GM12878 (cell line): Measurements from ENCODE around the gene ARHGAP6. TPM values are rescaled to one million over a fixed set of nuclear protein-coding genes. Genes with fewer than 3 reads are reported as not detected.

Experiments used
- ATF3 ChIP-seq: IDR thresholded peaks from 2 replicates; pipeline ENCODE4 v1.6.1; 2011; ENCODE audit warnings: low read depth, mild to moderate bottlenecking, low read length, moderate library complexity, borderline replicate concordance; ENCODE audit errors: extremely low read depth
- CUX1 ChIP-seq: IDR thresholded peaks from 2 replicates; pipeline ENCODE4 v1.6.1; 2012; ENCODE audit warnings: improper control_type of control experiment, low read depth, low read length; ENCODE audit not compliant: insufficient replicate concordance
- E4F1 ChIP-seq: fragments of 450-650 bp; IDR thresholded peaks from 2 replicates; pipeline ENCODE4 v1.6.1; 2018; ENCODE audit warnings: borderline replicate concordance, mild to moderate bottlenecking; ENCODE audit not compliant: partially characterized antibody
- HDGF ChIP-seq: fragments of 450-650 bp; IDR thresholded peaks from 2 replicates; pipeline ENCODE4 v1.6.1; 2016; ENCODE audit warnings: antibody characterized with exemption
- IKZF1 ChIP-seq: fragments of 450-650 bp; conservative IDR thresholded peaks from 2 replicates; pipeline ENCODE4 v1.6.1; 2017; ENCODE audit warnings: antibody characterized with exemption, mild to moderate bottlenecking
- KDM1A ChIP-seq: fragments of 200-600 bp; sonication (generic); IDR thresholded peaks from 2 replicates; pipeline ENCODE4 v1.6.1; 2016; ENCODE audit warnings: borderline replicate concordance
- PAX5 ChIP-seq: IDR thresholded peaks from 2 replicates; pipeline ENCODE4 v1.6.1; 2011; ENCODE audit warnings: low read depth, low read length, borderline replicate concordance
- YY1 ChIP-seq: IDR thresholded peaks from 2 replicates; pipeline ENCODE4 v1.6.1; 2011; ENCODE audit warnings: low read depth, mild to moderate bottlenecking, low read length
- ZNF217 ChIP-seq: fragments of 450-650 bp; IDR thresholded peaks from 2 replicates; pipeline ENCODE4 v1.6.1; 2017; ENCODE audit warnings: antibody characterized with exemption, mild to moderate bottlenecking
- ZNF592 ChIP-seq: fragments of 450-650 bp; IDR thresholded peaks from 2 replicates; pipeline ENCODE4 v1.6.1; 2017; ENCODE audit warnings: mild to moderate bottlenecking, moderate library complexity
- polyA plus RNA-seq, 11 experiments: library from polyadenylated mRNA; depleted of rRNA in 4 of 11; unstranded in 6 of 11; stranded (reverse) in 5 of 11; fragments of >200 nt; fragmentation: Nextera tagmentation in 4 of 11; fragmentation: Illumina TruSeq in 1 of 11; extraction: Ambion mirVana in 4 of 11; extraction: Trizol in 1 of 11; gene quantifications; 1 replicate in 1 of 11; 2 replicates in 10 of 11; pipeline versions ENCODE4 v1.2.1 to v1.2.3, GENCODE V29; 2011 to 2016; ENCODE audit warnings: inconsistent platforms in 2 of 11, missing spikeins in 2 of 11, low read depth in 1 of 11
- total RNA-seq, 4 experiments: library from RNA; depleted of rRNA in 3 of 4; stranded (reverse); fragments of >200 nt in 3 of 4; fragmentation: Illumina TruSeq in 1 of 4; extraction: Trizol in 1 of 4; gene quantifications; 2 replicates each; pipeline versions ENCODE4 v1.2.1 to v1.2.3, GENCODE V29; 2013 to 2021
- TF ChIP-seq, protein P1 (sequence below): IDR thresholded peaks from 2 replicates; pipeline ENCODE4 v1.6.1; 2012; ENCODE audit warnings: mild to moderate bottlenecking, low read depth, low read length
- TF ChIP-seq, protein P2 (sequence below): IDR thresholded peaks from 2 replicates; pipeline ENCODE4 v1.6.1; 2011; ENCODE audit warnings: mild to moderate bottlenecking, low read depth, low read length, moderate library complexity; ENCODE audit not compliant: insufficient replicate concordance

The ARHGAP6 gene
- total and polyA plus RNA-seq, 10 of the 15 experiments (the other 5 are each of a cell fraction or from before 2014, with no cell fraction given): 0.20 to 1.8 (median 0.76) TPM

GRCh38 chrX:11328134-11328533 lies 337.6 kb downstream of the ARHGAP6 start (continued):
- TF ChIP-seq ATF3 (no peak), ZNF592 (no peak), HDGF (no peak), IKZF1 (no peak), CUX1 (no peak), PAX5 (no peak), E4F1 (no peak), YY1 (no peak), ZNF217 (no peak), KDM1A (no peak)
- TF ChIP-seq, protein P1, sequence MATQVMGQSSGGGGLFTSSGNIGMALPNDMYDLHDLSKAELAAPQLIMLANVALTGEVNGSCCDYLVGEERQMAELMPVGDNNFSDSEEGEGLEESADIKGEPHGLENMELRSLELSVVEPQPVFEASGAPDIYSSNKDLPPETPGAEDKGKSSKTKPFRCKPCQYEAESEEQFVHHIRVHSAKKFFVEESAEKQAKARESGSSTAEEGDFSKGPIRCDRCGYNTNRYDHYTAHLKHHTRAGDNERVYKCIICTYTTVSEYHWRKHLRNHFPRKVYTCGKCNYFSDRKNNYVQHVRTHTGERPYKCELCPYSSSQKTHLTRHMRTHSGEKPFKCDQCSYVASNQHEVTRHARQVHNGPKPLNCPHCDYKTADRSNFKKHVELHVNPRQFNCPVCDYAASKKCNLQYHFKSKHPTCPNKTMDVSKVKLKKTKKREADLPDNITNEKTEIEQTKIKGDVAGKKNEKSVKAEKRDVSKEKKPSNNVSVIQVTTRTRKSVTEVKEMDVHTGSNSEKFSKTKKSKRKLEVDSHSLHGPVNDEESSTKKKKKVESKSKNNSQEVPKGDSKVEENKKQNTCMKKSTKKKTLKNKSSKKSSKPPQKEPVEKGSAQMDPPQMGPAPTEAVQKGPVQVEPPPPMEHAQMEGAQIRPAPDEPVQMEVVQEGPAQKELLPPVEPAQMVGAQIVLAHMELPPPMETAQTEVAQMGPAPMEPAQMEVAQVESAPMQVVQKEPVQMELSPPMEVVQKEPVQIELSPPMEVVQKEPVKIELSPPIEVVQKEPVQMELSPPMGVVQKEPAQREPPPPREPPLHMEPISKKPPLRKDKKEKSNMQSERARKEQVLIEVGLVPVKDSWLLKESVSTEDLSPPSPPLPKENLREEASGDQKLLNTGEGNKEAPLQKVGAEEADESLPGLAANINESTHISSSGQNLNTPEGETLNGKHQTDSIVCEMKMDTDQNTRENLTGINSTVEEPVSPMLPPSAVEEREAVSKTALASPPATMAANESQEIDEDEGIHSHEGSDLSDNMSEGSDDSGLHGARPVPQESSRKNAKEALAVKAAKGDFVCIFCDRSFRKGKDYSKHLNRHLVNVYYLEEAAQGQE: no peak
- TF ChIP-seq, protein P2, sequence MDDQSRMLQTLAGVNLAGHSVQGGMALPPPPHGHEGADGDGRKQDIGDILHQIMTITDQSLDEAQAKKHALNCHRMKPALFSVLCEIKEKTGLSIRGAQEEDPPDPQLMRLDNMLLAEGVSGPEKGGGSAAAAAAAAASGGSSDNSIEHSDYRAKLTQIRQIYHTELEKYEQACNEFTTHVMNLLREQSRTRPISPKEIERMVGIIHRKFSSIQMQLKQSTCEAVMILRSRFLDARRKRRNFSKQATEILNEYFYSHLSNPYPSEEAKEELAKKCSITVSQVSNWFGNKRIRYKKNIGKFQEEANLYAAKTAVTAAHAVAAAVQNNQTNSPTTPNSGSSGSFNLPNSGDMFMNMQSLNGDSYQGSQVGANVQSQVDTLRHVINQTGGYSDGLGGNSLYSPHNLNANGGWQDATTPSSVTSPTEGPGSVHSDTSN: no peak
